GM04503 (cell line): ENCODE measurements around the gene PDE9A.

Experiments
- DNase-seq: peaks from one replicate; pipeline ENCODE4 v3.0.0-alpha.2; 2012; ENCODE audit warnings: low read depth

PDE9A gene

GRCh38 chr21:42657676-42658319 lies 4.4 kb downstream of the PDE9A start:
- DNase-seq: no peak

GRCh38 chr21:42658320-42659105 lies 5.1 kb downstream of the PDE9A start:
- DNase-seq: no peak

GRCh38 chr21:42659416-42660117 lies 6.1 kb downstream of the PDE9A start:
- no peak for DNase-seq

- DNase-seq: no peak
These were observed 6.7 kb downstream of the PDE9A start for GRCh38 chr21:42660118-42660470.

- DNase-seq: no peak
These were observed 8.4 kb downstream of the PDE9A start for GRCh38 chr21:42661688-42662429.

GRCh38 chr21:42662430-42663199 lies 9.2 kb downstream of the PDE9A start:
- DNase-seq: no peak

- DNase-seq: no peak
These were observed 9.9 kb downstream of the PDE9A start for GRCh38 chr21:42663200-42663750.

- DNase-seq: no peak
These were observed 10.6 kb downstream of the PDE9A start for GRCh38 chr21:42663860-42664535.

GRCh38 chr21:42664614-42665013 lies 11.2 kb downstream of the PDE9A start:
- no peak for DNase-seq

GRCh38 chr21:42665026-42665425 lies 11.6 kb downstream of the PDE9A start:
- no peak for DNase-seq

- DNase-seq: no peak
These were observed 12.1 kb downstream of the PDE9A start for GRCh38 chr21:42665484-42665883.

GRCh38 chr21:42666023-42666747 lies 12.8 kb downstream of the PDE9A start:
- DNase-seq: no peak

- DNase-seq: no peak
These were observed 13.5 kb downstream of the PDE9A start for GRCh38 chr21:42666925-42667324.

- DNase-seq: no peak
These were observed 15.0 kb downstream of the PDE9A start for GRCh38 chr21:42668298-42668992.

- DNase-seq: no peak
These were observed 15.6 kb downstream of the PDE9A start for GRCh38 chr21:42669041-42669440.

GRCh38 chr21:42670058-42670880 lies 16.8 kb downstream of the PDE9A start:
- DNase-seq: no peak

- DNase-seq: no peak
These were observed 17.5 kb downstream of the PDE9A start for GRCh38 chr21:42670884-42671283.

- no peak for DNase-seq
These were observed 18.6 kb downstream of the PDE9A start for GRCh38 chr21:42671778-42672593.
